Neural crest cell (in vitro differentiated cells): Measurements from ENCODE around the gene SRD5A3. TPM values are rescaled to one million over a fixed set of nuclear protein-coding genes. Genes with fewer than 3 reads are reported as not detected.

ENCODE experiments used
- DNase-seq: peaks from one replicate; pipeline ENCODE4 v3.0.0; 2021; ENCODE audit warnings: low read depth, mixed read lengths, low spot score
- H3K27ac Mint-ChIP-seq: one replicate; pipeline ENCODE4 v1.8.0; 2021; ENCODE audit warnings: mild to moderate bottlenecking, mixed read lengths; ENCODE audit not compliant: unreplicated experiment
- H3K27me3 Mint-ChIP-seq: 2 replicates; pipeline ENCODE4 v1.8.0; 2021; ENCODE audit warnings: low read depth, mild to moderate bottlenecking, mixed read lengths
- H3K36me3 Mint-ChIP-seq: 2 replicates; pipeline ENCODE4 v1.8.0; 2021; ENCODE audit warnings: low read depth, mild to moderate bottlenecking, mixed read lengths
- H3K4me1 Mint-ChIP-seq: 2 replicates; pipeline ENCODE4 v1.8.0; 2021; ENCODE audit warnings: mixed read lengths
- H3K4me3 Mint-ChIP-seq: one replicate; pipeline ENCODE4 v1.8.0; 2021; ENCODE audit warnings: mild to moderate bottlenecking, mixed read lengths
- H3K9me3 Mint-ChIP-seq: 2 replicates; pipeline ENCODE4 v1.8.0; 2021; ENCODE audit warnings: mixed read lengths
- CTCF ChIP-seq: fragments of 200-600 bp; sonication (generic); conservative IDR thresholded peaks from 2 replicates; pipeline ENCODE4 v1.5.0; 2021; ENCODE audit warnings: antibody characterized with exemption, mild to moderate bottlenecking
- total RNA-seq: library from RNA; stranded (reverse); gene quantifications from 2 replicates; pipeline ENCODE4 v1.2.1, GENCODE V29; 2021

Gene SRD5A3
- total RNA-seq, 1 donor from 2014 or later = 20.3 TPM

GRCh38 chr4:55386840-55387239 lies 40.8 kb downstream of the SRD5A3 start:
- no peak for TF ChIP-seq CTCF
- H3K4me1 Mint-ChIP-seq = no peaks in the 10 kb centered on the region
- no peak overlapping the region for H3K4me3 Mint-ChIP-seq
- no peaks in the 10 kb centered on the region for H3K27me3 Mint-ChIP-seq
- H3K9me3 Mint-ChIP-seq = no peaks in the 10 kb centered on the region
- H3K27ac Mint-ChIP-seq = no peak overlapping the region
- H3K36me3 Mint-ChIP-seq = no peaks in the 10 kb centered on the region
- no peak for DNase-seq

- Mint-ChIP-seq H3K27ac (no peak overlapping the region), H3K4me1 (peaks cover 26% of the 10 kb centered on the region), H3K9me3 (no peaks in the 10 kb centered on the region), H3K27me3 (no peaks in the 10 kb centered on the region), H3K36me3 (peaks cover 2% of the 10 kb centered on the region), H3K4me3 (peak overlapping the region; percentile 67)
- no peak for DNase-seq
- TF ChIP-seq CTCF = no peak
These were observed 47.6 kb downstream of the SRD5A3 start for GRCh38 chr4:55393461-55394320.

- peaks cover 34% of the 10 kb centered on the region for H3K4me1 Mint-ChIP-seq
- H3K27me3 Mint-ChIP-seq = no peaks in the 10 kb centered on the region
- peak overlapping the region; percentile 98 for H3K4me3 Mint-ChIP-seq
- H3K27ac Mint-ChIP-seq = peak overlapping the region; percentile 96
- no peaks in the 10 kb centered on the region for H3K9me3 Mint-ChIP-seq
- no peak for DNase-seq
- TF ChIP-seq CTCF = peak; percentile 40
- peaks cover 5% of the 10 kb centered on the region for H3K36me3 Mint-ChIP-seq
These were observed 49.1 kb downstream of the SRD5A3 start for GRCh38 chr4:55395218-55395528.

- H3K4me1 Mint-ChIP-seq = peaks cover 34% of the 10 kb centered on the region
- peak; percentile 0 for TF ChIP-seq CTCF
- DNase-seq = peak; percentile 78
- H3K36me3 Mint-ChIP-seq = peaks cover 8% of the 10 kb centered on the region
- H3K27ac Mint-ChIP-seq = peak within 1 kb of the TSS; percentile 96
- no peaks in the 10 kb centered on the region for H3K9me3 Mint-ChIP-seq
- H3K27me3 Mint-ChIP-seq = no peaks in the 10 kb centered on the region
- H3K4me3 Mint-ChIP-seq = peak within 1 kb of the TSS; percentile 98
These were observed 49.7 kb downstream of the SRD5A3 start, which contains the start of gene TMEM165 for GRCh38 chr4:55395529-55396307. Gene TMEM165 (plus strand): TSS chr4:55395957. CDS start chr4:55396190, 233 bp downstream.

- Mint-ChIP-seq H3K27me3 (no peaks in the 10 kb centered on the region), H3K27ac (peak overlapping the region; percentile 65), H3K4me3 (peak overlapping the region; percentile 95), H3K9me3 (no peaks in the 10 kb centered on the region), H3K36me3 (peaks cover 12% of the 10 kb centered on the region), H3K4me1 (peaks cover 38% of the 10 kb centered on the region)
- DNase-seq = peak; percentile 56
- no peak for TF ChIP-seq CTCF
These were observed 50.5 kb downstream of the SRD5A3 start for GRCh38 chr4:55396308-55397125.
